Endodermal cell (in vitro differentiated cells): ENCODE data around the gene NFX1. TPM values are rescaled to one million over a fixed set of nuclear protein-coding genes. Genes with fewer than 3 reads are reported as not detected.
"Not testable (repeated sequence)": the region's sequence is repeated elsewhere in the genome, so short reads cannot be mapped to it uniquely, and the experiment has no call there.

Experiments used
- DNase-seq: peaks from one replicate; pipeline ENCODE4 v3.0.0-alpha.2; 2017
- H3K27ac ChIP-seq: 2 replicates; pipeline ENCODE4 v1.5.1; 2013; ENCODE audit warnings: mild to moderate bottlenecking, low read depth, low read length, moderate library complexity
- H3K27me3 ChIP-seq: 2 replicates; pipeline ENCODE4 v1.6.1; 2013; ENCODE audit warnings: mild to moderate bottlenecking, low read length, moderate library complexity; ENCODE audit not compliant: insufficient read depth, control insufficient read depth, poor library complexity, severe bottlenecking
- H3K36me3 ChIP-seq: 2 replicates; pipeline ENCODE4 v1.7.0; 2013; ENCODE audit warnings: mild to moderate bottlenecking, low read length, moderate library complexity; ENCODE audit not compliant: control insufficient read depth, insufficient read depth
- H3K4me1 ChIP-seq: one replicate; pipeline ENCODE4 v1.7.0; 2013; ENCODE audit warnings: low read length; ENCODE audit not compliant: control insufficient read depth, insufficient read depth
- H3K4me3 ChIP-seq: 2 replicates; pipeline ENCODE4 v1.5.1; 2013; ENCODE audit warnings: mild to moderate bottlenecking, low read length, moderate library complexity
- H3K9ac ChIP-seq: 2 replicates; pipeline ENCODE4 v1.6.1; 2013; ENCODE audit warnings: mild to moderate bottlenecking, low read length, moderate library complexity; ENCODE audit not compliant: poor library complexity, severe bottlenecking; ENCODE audit errors: extremely low read depth
- H3K9me3 ChIP-seq: 2 replicates; pipeline ENCODE4 v1.6.1; 2013; ENCODE audit warnings: mild to moderate bottlenecking, low read length, moderate library complexity; ENCODE audit not compliant: control insufficient read depth
- H3K27ac Mint-ChIP-seq: 2 replicates; pipeline ENCODE4 v1.8.0; 2020; ENCODE audit warnings: mixed read lengths
- H3K27me3 Mint-ChIP-seq: 2 replicates; pipeline ENCODE4 v1.8.0; 2021; ENCODE audit warnings: mild to moderate bottlenecking, mixed read lengths; ENCODE audit not compliant: insufficient read depth
- H3K36me3 Mint-ChIP-seq: 2 replicates; pipeline ENCODE4 v1.8.0; 2020; ENCODE audit warnings: low read depth, mixed read lengths
- H3K4me1 Mint-ChIP-seq: 2 replicates; pipeline ENCODE4 v1.8.0; 2020; ENCODE audit warnings: mixed read lengths
- H3K4me3 Mint-ChIP-seq: 2 replicates; pipeline ENCODE4 v1.8.0; 2020; ENCODE audit warnings: mild to moderate bottlenecking, moderate library complexity, mixed read lengths
- H3K9me3 Mint-ChIP-seq: 2 replicates; pipeline ENCODE4 v1.8.0; 2020; ENCODE audit warnings: mild to moderate bottlenecking, mixed read lengths
- WGBS, 2 experiments: methylation state at CpG; one replicate each; pipeline versions ENCODE4 v1.1.5 to v1.1.7; 2013; ENCODE audit warnings: missing lambda C conversion rate in 2 of 2, mixed read lengths in 1 of 2; ENCODE audit not compliant: insufficient coverage in 1 of 2, insufficient read length in 1 of 2; 5-methylcytosine and 5-hydroxymethylcytosine counted together
- total RNA-seq, 2 donors: library from RNA; stranded (reverse); fragmentation: NEBNext Ultra II Directional in 1 of 2; extraction: Animal tissue kit (Norgen Biotek cat#: 25700) in 1 of 2; gene quantifications; 2 replicates in 1 of 2; 3 replicates in 1 of 2; pipeline ENCODE4 v1.2.1, GENCODE V29; 2021
- TF ChIP-seq, protein P1 (sequence below): fragments of 200-600 bp; sonication (generic); conservative IDR thresholded peaks from 2 replicates; pipeline ENCODE4 v1.5.0; 2021; ENCODE audit warnings: antibody characterized with exemption, mild to moderate bottlenecking

The NFX1 gene
- total RNA-seq, 2 donors from 2014 or later: 23.1 to 24.0 TPM

DNA sequence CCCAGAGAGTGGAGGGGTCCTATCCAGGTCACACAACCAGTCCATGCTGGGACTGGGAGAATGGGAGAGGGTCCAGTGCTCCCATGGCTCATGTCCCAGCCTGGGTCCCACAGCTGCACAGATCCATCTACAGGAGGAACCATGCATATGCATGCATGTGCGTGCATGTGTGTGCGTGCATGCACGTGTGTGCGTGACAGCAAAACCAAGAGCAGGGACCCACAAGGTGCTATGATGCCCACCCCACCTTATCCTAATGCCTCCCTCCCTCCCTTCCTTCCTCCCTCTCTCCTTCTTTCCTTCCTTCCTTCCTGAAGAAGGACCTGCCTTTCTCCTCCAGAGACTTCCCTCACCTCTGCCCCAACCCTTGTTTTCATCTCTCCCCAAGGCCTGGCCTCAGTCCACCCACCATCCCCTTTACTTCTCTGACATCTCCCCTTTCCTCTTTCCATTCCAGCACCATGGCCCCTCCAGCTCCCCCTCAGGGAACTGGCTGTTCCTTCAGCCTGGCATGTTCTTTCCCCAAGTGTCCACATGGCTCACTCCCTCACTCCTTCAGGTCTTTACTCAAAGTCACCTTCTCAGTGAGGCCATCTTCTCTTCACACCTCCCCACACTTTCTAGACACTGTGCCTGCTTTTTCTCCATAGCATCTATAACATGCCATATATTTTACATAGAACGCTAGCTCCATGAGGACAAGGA is 90.2 kb downstream of the NFX1 start:
- Histone ChIP-seq H3K4me1 (no peaks in the 10 kb centered on the region), H3K4me3 (no peak overlapping the region), H3K27me3 (no peaks in the 10 kb centered on the region), H3K36me3 (no peaks in the 10 kb centered on the region), H3K27ac (peak overlapping the region; percentile 42), H3K9me3 (no peaks in the 10 kb centered on the region), H3K9ac (no peak overlapping the region)
- Mint-ChIP-seq H3K4me3 (no peak overlapping the region), H3K36me3 (no peaks in the 10 kb centered on the region), H3K4me1 (peaks cover 14% of the 10 kb centered on the region), H3K27me3 (no peaks in the 10 kb centered on the region), H3K27ac (peak overlapping the region; percentile 85), H3K9me3 (no peaks in the 10 kb centered on the region)
- DNase-seq: peak; percentile 68
- 97 to 100% methylated on average over 1 to 5 of the region's 5 CpGs for whole genome bisulfite sequencing, 2 experiments
- TF ChIP-seq, protein P1, sequence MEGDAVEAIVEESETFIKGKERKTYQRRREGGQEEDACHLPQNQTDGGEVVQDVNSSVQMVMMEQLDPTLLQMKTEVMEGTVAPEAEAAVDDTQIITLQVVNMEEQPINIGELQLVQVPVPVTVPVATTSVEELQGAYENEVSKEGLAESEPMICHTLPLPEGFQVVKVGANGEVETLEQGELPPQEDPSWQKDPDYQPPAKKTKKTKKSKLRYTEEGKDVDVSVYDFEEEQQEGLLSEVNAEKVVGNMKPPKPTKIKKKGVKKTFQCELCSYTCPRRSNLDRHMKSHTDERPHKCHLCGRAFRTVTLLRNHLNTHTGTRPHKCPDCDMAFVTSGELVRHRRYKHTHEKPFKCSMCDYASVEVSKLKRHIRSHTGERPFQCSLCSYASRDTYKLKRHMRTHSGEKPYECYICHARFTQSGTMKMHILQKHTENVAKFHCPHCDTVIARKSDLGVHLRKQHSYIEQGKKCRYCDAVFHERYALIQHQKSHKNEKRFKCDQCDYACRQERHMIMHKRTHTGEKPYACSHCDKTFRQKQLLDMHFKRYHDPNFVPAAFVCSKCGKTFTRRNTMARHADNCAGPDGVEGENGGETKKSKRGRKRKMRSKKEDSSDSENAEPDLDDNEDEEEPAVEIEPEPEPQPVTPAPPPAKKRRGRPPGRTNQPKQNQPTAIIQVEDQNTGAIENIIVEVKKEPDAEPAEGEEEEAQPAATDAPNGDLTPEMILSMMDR: peak; percentile 43

GRCh38 chr9:33381231-33381791 is 91.0 kb downstream of the NFX1 start:
- Histone ChIP-seq H3K27me3 (no peaks in the 10 kb centered on the region), H3K4me3 (no peak overlapping the region), H3K9ac (no peak overlapping the region), H3K36me3 (no peaks in the 10 kb centered on the region), H3K9me3 (no peaks in the 10 kb centered on the region), H3K27ac (peak overlapping the region; percentile 42), H3K4me1 (no peaks in the 10 kb centered on the region)
- peak; percentile 94 for DNase-seq
- H3K27ac Mint-ChIP-seq: peak overlapping the region; percentile 85
- H3K36me3 Mint-ChIP-seq: no peaks in the 10 kb centered on the region
- H3K4me3 Mint-ChIP-seq: no peak overlapping the region
- no peaks in the 10 kb centered on the region for H3K27me3 Mint-ChIP-seq
- H3K9me3 Mint-ChIP-seq: no peaks in the 10 kb centered on the region
- peaks cover 7% of the 10 kb centered on the region for H3K4me1 Mint-ChIP-seq
- TF ChIP-seq, protein P1: no peak
- WGBS, 2 experiments: 44 to 46% methylated on average over 3 to 10 of the region's 11 CpGs

- H3K4me1 ChIP-seq, DNase-seq, H3K9me3 ChIP-seq, H3K27ac ChIP-seq, H3K9me3 Mint-ChIP-seq, H3K4me1 Mint-ChIP-seq, H3K4me3 Mint-ChIP-seq, H3K36me3 ChIP-seq, H3K27ac Mint-ChIP-seq, H3K27me3 Mint-ChIP-seq, H3K36me3 Mint-ChIP-seq, H3K4me3 ChIP-seq, H3K27me3 ChIP-seq, H3K9ac ChIP-seq: not testable (repeated sequence)
- 67 to 90% methylated on average over 2 to 10 of the region's 10 CpGs for WGBS, 2 experiments
Observed at GRCh38 chr9:33382397-33382796, 92.1 kb downstream of the NFX1 start.

GRCh38 chr9:33383396-33383795 is 93.1 kb downstream of the NFX1 start:
- H3K9ac ChIP-seq, H3K9me3 ChIP-seq, H3K4me3 Mint-ChIP-seq, H3K9me3 Mint-ChIP-seq, H3K36me3 ChIP-seq, H3K27me3 Mint-ChIP-seq, H3K4me3 ChIP-seq, DNase-seq, H3K27ac Mint-ChIP-seq, H3K4me1 ChIP-seq, H3K27me3 ChIP-seq, H3K27ac ChIP-seq, H3K36me3 Mint-ChIP-seq: not testable (repeated sequence)
- WGBS, 2 experiments: 93 to 100% methylated on average over 8 to 11 of the region's 11 CpGs
- peaks cover 18% of the 10 kb centered on the region for H3K4me1 Mint-ChIP-seq

DNA sequence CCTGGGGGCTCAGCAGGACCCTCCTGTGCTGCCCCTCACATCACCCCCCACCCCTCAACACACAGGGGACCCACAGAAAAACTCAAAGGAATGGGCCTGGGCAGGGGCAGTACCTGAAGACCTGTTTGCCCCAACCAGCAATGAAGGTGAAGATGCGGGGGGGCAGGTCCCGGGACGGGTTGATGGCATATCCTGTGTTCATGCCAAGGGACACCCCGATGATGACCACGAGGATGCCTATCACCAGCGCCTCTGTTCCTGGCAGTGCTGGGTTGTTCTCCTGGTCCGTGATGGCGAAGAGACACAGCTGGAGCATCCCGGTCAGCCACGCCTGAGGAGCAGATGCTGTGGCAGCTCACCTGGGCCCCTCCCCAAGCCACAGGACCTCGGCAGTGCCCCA is 95.2 kb downstream of the NFX1 start:
- not testable (repeated sequence) for H3K27ac ChIP-seq, H3K27ac Mint-ChIP-seq, H3K9me3 Mint-ChIP-seq, H3K4me3 Mint-ChIP-seq, H3K4me3 ChIP-seq, H3K9ac ChIP-seq, H3K27me3 Mint-ChIP-seq, DNase-seq, H3K4me1 ChIP-seq, H3K36me3 ChIP-seq, H3K36me3 Mint-ChIP-seq, H3K27me3 ChIP-seq, H3K9me3 ChIP-seq
- 97 to 99% methylated on average over 7 to 11 of the region's 11 CpGs for WGBS, 2 experiments
- peaks cover 20% of the 10 kb centered on the region for H3K4me1 Mint-ChIP-seq
